GM23338 (cell line): Measurements from ENCODE around the gene EXOC3. TPM values are rescaled to one million over a fixed set of nuclear protein-coding genes. Genes with fewer than 3 reads are reported as not detected.

ENCODE experiments used
- ATAC-seq: fragments of 200-7000 bp; cut with Tn5 transposase; 3 replicates; pipeline ENCODE4 v1.9.1; 2020
- DNase-seq: peaks from one replicate; pipeline ENCODE4 v3.0.0-alpha.2; 2015; ENCODE audit warnings: low spot score
- H2AFZ ChIP-seq: fragments of 200-600 bp; sonication (generic); 2 replicates; pipeline ENCODE4 v1.8.0; 2016; ENCODE audit warnings: antibody characterized with exemption, mild to moderate bottlenecking, moderate library complexity
- H3F3A ChIP-seq: fragments of 200-600 bp; sonication (generic); replicated peaks from 2 replicates; pipeline ENCODE4 v1.8.0; 2017; ENCODE audit warnings: antibody characterized with exemption, mixed run types, low read depth
- H3K27ac ChIP-seq: fragments of 200-600 bp; sonication (generic); 2 replicates; pipeline ENCODE4 v1.6.1; 2016; ENCODE audit warnings: low read depth
- H3K27me3 ChIP-seq: fragments of 200-600 bp; sonication (generic); 2 replicates; pipeline ENCODE4 v1.8.0; 2016; ENCODE audit warnings: mild to moderate bottlenecking, mixed run types, moderate library complexity; ENCODE audit not compliant: insufficient read depth
- H3K36me3 ChIP-seq: fragments of 200-600 bp; sonication (generic); 2 replicates; pipeline ENCODE4 v1.8.0; 2016; ENCODE audit warnings: mild to moderate bottlenecking; ENCODE audit not compliant: insufficient read depth
- H3K4me1 ChIP-seq: fragments of 200-600 bp; sonication (generic); 2 replicates; pipeline ENCODE4 v1.8.0; 2016; ENCODE audit warnings: mild to moderate bottlenecking, moderate library complexity; ENCODE audit not compliant: insufficient read depth
- H3K4me2 ChIP-seq: fragments of 200-600 bp; sonication (generic); 2 replicates; pipeline ENCODE4 v1.7.1; 2017; ENCODE audit warnings: mixed run types
- H3K4me3 ChIP-seq: fragments of 200-600 bp; sonication (generic); 2 replicates; pipeline ENCODE4 v1.6.1; 2016; ENCODE audit warnings: mixed run types
- H3K79me2 ChIP-seq: fragments of 200-600 bp; sonication (generic); replicated peaks from 2 replicates; pipeline ENCODE4 v1.8.0; 2017; ENCODE audit warnings: mild to moderate bottlenecking; ENCODE audit not compliant: insufficient read depth
- H3K9me2 ChIP-seq: fragments of 200-600 bp; sonication (generic); 2 replicates; pipeline ENCODE4 v1.8.0; 2017; ENCODE audit not compliant: insufficient read depth
- H4K20me1 ChIP-seq: fragments of 200-600 bp; sonication (generic); replicated peaks from 2 replicates; pipeline ENCODE4 v1.8.0; 2017; ENCODE audit warnings: mild to moderate bottlenecking; ENCODE audit not compliant: insufficient read depth
- H3K27ac Mint-ChIP-seq: 2 replicates; pipeline ENCODE4 v1.8.0; 2020; ENCODE audit warnings: inconsistent platforms, mild to moderate bottlenecking, moderate library complexity, mixed read lengths
- H3K27me3 Mint-ChIP-seq: 3 replicates; pipeline ENCODE4 v1.8.0; 2022; ENCODE audit warnings: low read depth, mild to moderate bottlenecking, moderate library complexity, mixed read lengths, inconsistent platforms; ENCODE audit not compliant: insufficient read depth, poor library complexity
- H3K36me3 Mint-ChIP-seq: 3 replicates; pipeline ENCODE4 v1.8.0; 2021; ENCODE audit warnings: low read depth, mild to moderate bottlenecking, inconsistent platforms, moderate library complexity, mixed read lengths
- H3K4me1 Mint-ChIP-seq: 3 replicates; pipeline ENCODE4 v1.8.0; 2020; ENCODE audit warnings: mild to moderate bottlenecking, inconsistent platforms, mixed read lengths
- H3K4me3 Mint-ChIP-seq: 3 replicates; pipeline ENCODE4 v1.8.0; 2021; ENCODE audit warnings: moderate library complexity, mild to moderate bottlenecking, inconsistent platforms, mixed read lengths
- H3K9me3 Mint-ChIP-seq: 3 replicates; pipeline ENCODE4 v1.8.0; 2020; ENCODE audit warnings: moderate library complexity, mild to moderate bottlenecking, inconsistent platforms, mixed read lengths
- CREB1 ChIP-seq: fragments of 250-450 bp; sonication (Bioruptor Pico); IDR thresholded peaks from 2 replicates; pipeline ENCODE4 v1.5.0; 2020; ENCODE audit warnings: low read depth, mild to moderate bottlenecking, moderate library complexity
- EZH2 ChIP-seq: fragments of 200-600 bp; sonication (generic); IDR thresholded peaks from one replicate; pipeline ENCODE4 v1.8.0; 2017; ENCODE audit warnings: antibody characterized with exemption, mild to moderate bottlenecking, low read depth; ENCODE audit not compliant: unreplicated experiment
- EZH2phosphoT487 ChIP-seq: fragments of 200-600 bp; sonication (generic); IDR thresholded peaks from one replicate; pipeline ENCODE4 v1.8.1; 2018; ENCODE audit warnings: antibody characterized with exemption; ENCODE audit not compliant: unreplicated experiment
- JUNB ChIP-seq: IDR thresholded peaks from one replicate; pipeline ENCODE4 v1.6.1; 2016; ENCODE audit warnings: antibody characterized with exemption; ENCODE audit not compliant: unreplicated experiment
- NANOG ChIP-seq: IDR thresholded peaks from 2 replicates; pipeline ENCODE4 v1.6.1; 2016; ENCODE audit warnings: antibody characterized with exemption, borderline replicate concordance
- POLR2AphosphoS5 ChIP-seq: IDR thresholded peaks from 2 replicates; pipeline ENCODE4 v1.6.1; 2016; ENCODE audit warnings: antibody characterized with exemption, low read depth
- STAT1 ChIP-seq: IDR thresholded peaks from one replicate; pipeline ENCODE4 v1.6.1; 2016; ENCODE audit warnings: antibody characterized with exemption; ENCODE audit not compliant: unreplicated experiment
- ZNF114 ChIP-seq: fragments of 250-450 bp; sonication (Bioruptor Pico); IDR thresholded peaks from 2 replicates; pipeline ENCODE4 v1.5.0; 2020; ENCODE audit warnings: mild to moderate bottlenecking, moderate library complexity
- ZNF331 ChIP-seq: fragments of 250-450 bp; sonication (Bioruptor Pico); IDR thresholded peaks from 2 replicates; pipeline ENCODE4 v1.5.0; 2020; ENCODE audit warnings: low read depth, mild to moderate bottlenecking, moderate library complexity
- polyA plus RNA-seq: library from polyadenylated mRNA; unstranded; fragments of >200 nt; fragmentation: Nextera tagmentation; extraction: Ambion mirVana; gene quantifications from 2 replicates; pipeline ENCODE4 v1.2.1, GENCODE V29; 2016
- total RNA-seq: library from RNA; depleted of rRNA; stranded (reverse); fragments of >200 nt; shearing (Covaris generic); gene quantifications from 2 replicates; pipeline ENCODE4 v1.2.3, GENCODE V29; 2014
- TF ChIP-seq, protein P1 (sequence below): fragments of 250-450 bp; sonication (Bioruptor Pico); IDR thresholded peaks from 2 replicates; pipeline ENCODE4 v1.5.0; 2020; ENCODE audit warnings: mild to moderate bottlenecking, moderate library complexity
- TF ChIP-seq, protein P2 (sequence below), 2 experiments: fragments of 200-600 bp in 1 of 2; sonication (generic) in 1 of 2; conservative IDR thresholded peaks; 2 replicates each; pipeline versions ENCODE4 v1.5.1 to v1.6.1; 2016 to 2017; ENCODE audit warnings: antibody characterized with exemption in 2 of 2, low read depth in 2 of 2, mild to moderate bottlenecking in 2 of 2, moderate library complexity in 1 of 2
- TF ChIP-seq, protein P3 (sequence below): IDR thresholded peaks from one replicate; pipeline ENCODE4 v1.6.1; 2018; ENCODE audit warnings: antibody characterized with exemption; ENCODE audit not compliant: unreplicated experiment
- TF ChIP-seq, protein P4 (sequence below): IDR thresholded peaks from 2 replicates; pipeline ENCODE4 v1.6.1; 2016; ENCODE audit warnings: antibody characterized with exemption

Gene EXOC3
- total and polyA plus RNA-seq, 2 experiments from 2014 or later, result 13.4 to 31.6 TPM

DNA sequence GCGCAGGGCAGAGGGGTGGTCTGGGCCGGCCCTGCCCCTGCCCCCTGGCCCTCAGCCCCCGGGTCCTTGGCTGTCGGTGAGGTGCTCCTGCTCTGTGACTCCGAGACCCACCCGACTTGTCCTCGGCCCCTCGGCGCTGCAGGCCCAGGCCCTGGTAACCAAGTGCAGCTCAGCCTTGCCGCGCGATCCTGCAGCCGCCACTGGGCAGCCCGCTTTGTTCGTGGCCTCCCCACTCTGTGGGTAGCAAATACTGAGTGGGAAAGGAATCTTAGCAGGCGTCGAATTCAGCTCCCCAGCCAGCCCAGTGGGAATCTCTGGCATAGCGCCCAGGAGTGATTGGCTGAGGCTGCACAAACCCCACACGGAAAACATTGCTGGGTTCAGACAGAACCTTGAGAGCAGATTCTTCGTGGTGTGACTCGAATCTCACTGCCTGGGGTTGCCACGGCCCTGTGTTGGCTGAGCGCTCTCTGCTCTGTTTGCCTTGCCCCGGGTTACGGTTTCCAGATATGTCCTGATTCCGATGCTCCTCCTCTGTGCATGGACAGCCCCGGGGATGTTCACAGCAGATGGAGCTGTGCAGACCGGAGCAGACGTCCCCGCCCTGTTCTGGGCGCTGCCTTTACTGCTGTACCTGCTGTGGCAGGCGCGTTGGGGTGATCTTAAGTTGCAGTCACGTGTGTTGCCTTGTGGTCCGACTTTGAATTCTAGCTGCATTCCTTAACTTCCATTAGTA, 13.4 kb upstream of the EXOC3 start:
- TF ChIP-seq, protein P1, sequence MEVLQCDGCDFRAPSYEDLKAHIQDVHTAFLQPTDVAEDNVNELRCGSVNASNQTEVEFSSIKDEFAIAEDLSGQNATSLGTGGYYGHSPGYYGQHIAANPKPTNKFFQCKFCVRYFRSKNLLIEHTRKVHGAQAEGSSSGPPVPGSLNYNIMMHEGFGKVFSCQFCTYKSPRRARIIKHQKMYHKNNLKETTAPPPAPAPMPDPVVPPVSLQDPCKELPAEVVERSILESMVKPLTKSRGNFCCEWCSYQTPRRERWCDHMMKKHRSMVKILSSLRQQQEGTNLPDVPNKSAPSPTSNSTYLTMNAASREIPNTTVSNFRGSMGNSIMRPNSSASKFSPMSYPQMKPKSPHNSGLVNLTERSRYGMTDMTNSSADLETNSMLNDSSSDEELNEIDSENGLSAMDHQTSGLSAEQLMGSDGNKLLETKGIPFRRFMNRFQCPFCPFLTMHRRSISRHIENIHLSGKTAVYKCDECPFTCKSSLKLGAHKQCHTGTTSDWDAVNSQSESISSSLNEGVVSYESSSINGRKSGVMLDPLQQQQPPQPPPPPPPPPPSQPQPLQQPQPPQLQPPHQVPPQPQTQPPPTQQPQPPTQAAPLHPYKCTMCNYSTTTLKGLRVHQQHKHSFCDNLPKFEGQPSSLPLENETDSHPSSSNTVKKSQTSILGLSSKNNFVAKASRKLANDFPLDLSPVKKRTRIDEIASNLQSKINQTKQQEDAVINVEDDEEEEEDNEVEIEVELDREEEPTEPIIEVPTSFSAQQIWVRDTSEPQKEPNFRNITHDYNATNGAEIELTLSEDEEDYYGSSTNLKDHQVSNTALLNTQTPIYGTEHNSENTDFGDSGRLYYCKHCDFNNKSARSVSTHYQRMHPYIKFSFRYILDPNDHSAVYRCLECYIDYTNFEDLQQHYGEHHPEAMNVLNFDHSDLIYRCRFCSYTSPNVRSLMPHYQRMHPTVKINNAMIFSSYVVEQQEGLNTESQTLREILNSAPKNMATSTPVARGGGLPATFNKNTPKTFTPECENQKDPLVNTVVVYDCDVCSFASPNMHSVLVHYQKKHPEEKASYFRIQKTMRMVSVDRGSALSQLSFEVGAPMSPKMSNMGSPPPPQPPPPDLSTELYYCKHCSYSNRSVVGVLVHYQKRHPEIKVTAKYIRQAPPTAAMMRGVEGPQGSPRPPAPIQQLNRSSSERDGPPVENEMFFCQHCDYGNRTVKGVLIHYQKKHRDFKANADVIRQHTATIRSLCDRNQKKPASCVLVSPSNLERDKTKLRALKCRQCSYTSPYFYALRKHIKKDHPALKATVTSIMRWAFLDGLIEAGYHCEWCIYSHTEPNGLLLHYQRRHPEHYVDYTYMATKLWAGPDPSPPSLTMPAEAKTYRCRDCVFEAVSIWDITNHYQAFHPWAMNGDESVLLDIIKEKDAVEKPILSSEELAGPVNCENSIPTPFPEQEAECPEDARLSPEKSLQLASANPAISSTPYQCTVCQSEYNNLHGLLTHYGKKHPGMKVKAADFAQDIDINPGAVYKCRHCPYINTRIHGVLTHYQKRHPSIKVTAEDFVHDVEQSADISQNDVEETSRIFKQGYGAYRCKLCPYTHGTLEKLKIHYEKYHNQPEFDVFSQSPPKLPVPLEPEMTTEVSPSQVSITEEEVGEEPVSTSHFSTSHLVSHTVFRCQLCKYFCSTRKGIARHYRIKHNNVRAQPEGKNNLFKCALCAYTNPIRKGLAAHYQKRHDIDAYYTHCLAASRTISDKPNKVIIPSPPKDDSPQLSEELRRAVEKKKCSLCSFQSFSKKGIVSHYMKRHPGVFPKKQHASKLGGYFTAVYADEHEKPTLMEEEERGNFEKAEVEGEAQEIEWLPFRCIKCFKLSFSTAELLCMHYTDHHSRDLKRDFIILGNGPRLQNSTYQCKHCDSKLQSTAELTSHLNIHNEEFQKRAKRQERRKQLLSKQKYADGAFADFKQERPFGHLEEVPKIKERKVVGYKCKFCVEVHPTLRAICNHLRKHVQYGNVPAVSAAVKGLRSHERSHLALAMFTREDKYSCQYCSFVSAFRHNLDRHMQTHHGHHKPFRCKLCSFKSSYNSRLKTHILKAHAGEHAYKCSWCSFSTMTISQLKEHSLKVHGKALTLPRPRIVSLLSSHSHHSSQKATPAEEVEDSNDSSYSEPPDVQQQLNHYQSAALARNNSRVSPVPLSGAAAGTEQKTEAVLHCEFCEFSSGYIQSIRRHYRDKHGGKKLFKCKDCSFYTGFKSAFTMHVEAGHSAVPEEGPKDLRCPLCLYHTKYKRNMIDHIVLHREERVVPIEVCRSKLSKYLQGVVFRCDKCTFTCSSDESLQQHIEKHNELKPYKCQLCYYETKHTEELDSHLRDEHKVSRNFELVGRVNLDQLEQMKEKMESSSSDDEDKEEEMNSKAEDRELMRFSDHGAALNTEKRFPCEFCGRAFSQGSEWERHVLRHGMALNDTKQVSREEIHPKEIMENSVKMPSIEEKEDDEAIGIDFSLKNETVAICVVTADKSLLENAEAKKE, result no peak
- TF ChIP-seq EZH2phosphoT487 (no peak), STAT1 (no peak), CREB1 (CRISPR knock-in tag) (no peak), JUNB (no peak), EZH2 (no peak), POLR2AphosphoS5 (no peak), ZNF331 (CRISPR knock-in tag) (no peak), NANOG (no peak), ZNF114 (CRISPR knock-in tag) (no peak)
- TF ChIP-seq, protein P2, sequence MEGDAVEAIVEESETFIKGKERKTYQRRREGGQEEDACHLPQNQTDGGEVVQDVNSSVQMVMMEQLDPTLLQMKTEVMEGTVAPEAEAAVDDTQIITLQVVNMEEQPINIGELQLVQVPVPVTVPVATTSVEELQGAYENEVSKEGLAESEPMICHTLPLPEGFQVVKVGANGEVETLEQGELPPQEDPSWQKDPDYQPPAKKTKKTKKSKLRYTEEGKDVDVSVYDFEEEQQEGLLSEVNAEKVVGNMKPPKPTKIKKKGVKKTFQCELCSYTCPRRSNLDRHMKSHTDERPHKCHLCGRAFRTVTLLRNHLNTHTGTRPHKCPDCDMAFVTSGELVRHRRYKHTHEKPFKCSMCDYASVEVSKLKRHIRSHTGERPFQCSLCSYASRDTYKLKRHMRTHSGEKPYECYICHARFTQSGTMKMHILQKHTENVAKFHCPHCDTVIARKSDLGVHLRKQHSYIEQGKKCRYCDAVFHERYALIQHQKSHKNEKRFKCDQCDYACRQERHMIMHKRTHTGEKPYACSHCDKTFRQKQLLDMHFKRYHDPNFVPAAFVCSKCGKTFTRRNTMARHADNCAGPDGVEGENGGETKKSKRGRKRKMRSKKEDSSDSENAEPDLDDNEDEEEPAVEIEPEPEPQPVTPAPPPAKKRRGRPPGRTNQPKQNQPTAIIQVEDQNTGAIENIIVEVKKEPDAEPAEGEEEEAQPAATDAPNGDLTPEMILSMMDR (conservative IDR thresholded peaks at IDR 0.05; ENCODE audit: low read depth in 2 of 2), result no peak
- TF ChIP-seq, protein P3, sequence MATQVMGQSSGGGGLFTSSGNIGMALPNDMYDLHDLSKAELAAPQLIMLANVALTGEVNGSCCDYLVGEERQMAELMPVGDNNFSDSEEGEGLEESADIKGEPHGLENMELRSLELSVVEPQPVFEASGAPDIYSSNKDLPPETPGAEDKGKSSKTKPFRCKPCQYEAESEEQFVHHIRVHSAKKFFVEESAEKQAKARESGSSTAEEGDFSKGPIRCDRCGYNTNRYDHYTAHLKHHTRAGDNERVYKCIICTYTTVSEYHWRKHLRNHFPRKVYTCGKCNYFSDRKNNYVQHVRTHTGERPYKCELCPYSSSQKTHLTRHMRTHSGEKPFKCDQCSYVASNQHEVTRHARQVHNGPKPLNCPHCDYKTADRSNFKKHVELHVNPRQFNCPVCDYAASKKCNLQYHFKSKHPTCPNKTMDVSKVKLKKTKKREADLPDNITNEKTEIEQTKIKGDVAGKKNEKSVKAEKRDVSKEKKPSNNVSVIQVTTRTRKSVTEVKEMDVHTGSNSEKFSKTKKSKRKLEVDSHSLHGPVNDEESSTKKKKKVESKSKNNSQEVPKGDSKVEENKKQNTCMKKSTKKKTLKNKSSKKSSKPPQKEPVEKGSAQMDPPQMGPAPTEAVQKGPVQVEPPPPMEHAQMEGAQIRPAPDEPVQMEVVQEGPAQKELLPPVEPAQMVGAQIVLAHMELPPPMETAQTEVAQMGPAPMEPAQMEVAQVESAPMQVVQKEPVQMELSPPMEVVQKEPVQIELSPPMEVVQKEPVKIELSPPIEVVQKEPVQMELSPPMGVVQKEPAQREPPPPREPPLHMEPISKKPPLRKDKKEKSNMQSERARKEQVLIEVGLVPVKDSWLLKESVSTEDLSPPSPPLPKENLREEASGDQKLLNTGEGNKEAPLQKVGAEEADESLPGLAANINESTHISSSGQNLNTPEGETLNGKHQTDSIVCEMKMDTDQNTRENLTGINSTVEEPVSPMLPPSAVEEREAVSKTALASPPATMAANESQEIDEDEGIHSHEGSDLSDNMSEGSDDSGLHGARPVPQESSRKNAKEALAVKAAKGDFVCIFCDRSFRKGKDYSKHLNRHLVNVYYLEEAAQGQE, result no peak
- TF ChIP-seq, protein P4, sequence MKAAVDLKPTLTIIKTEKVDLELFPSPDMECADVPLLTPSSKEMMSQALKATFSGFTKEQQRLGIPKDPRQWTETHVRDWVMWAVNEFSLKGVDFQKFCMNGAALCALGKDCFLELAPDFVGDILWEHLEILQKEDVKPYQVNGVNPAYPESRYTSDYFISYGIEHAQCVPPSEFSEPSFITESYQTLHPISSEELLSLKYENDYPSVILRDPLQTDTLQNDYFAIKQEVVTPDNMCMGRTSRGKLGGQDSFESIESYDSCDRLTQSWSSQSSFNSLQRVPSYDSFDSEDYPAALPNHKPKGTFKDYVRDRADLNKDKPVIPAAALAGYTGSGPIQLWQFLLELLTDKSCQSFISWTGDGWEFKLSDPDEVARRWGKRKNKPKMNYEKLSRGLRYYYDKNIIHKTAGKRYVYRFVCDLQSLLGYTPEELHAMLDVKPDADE, result no peak
- H3K27me3 Mint-ChIP-seq, result peaks cover 5% of the 10 kb centered on the region
- Histone ChIP-seq H3K4me1 (no peaks in the 10 kb centered on the region), H3K9me2 (peaks cover 8% of the 10 kb centered on the region), H3K36me3 (no peaks in the 10 kb centered on the region), H3K4me3 (no peak overlapping the region), H3K27me3 (no peaks in the 10 kb centered on the region), H4K20me1 (no peaks in the 10 kb centered on the region), H3K27ac (no peak overlapping the region), H3F3A (no peaks in the 10 kb centered on the region), H2AFZ (no peak overlapping the region), H3K4me2 (no peak overlapping the region), H3K79me2 (no peaks in the 10 kb centered on the region)
- no peak overlapping the region; the same call in 2 of the 3 replicates for H3K4me3 Mint-ChIP-seq
- no peak overlapping the region for H3K27ac Mint-ChIP-seq
- DNase-seq (no peak), ATAC-seq (peak; percentile 28)
- H3K9me3 Mint-ChIP-seq, result no peaks in the 10 kb centered on the region
- peaks cover 5% of the 10 kb centered on the region for H3K4me1 Mint-ChIP-seq
- no peaks in the 10 kb centered on the region; the same call in 2 of the 3 replicates for H3K36me3 Mint-ChIP-seq
